HEK293 (cell line): Measurements from ENCODE around the gene CUEDC1.

Experiments used
- BCL11A ChIP-seq: fragments of 450-650 bp; formaldehyde crosslinking; IDR thresholded peaks from 2 replicates; pipeline ENCODE4 v1.5.1; 2016; ENCODE audit warnings: low read depth, missing biosample characterization, missing genetic modification characterization
- ZBTB8A ChIP-seq: fragments of 450-650 bp; formaldehyde crosslinking; IDR thresholded peaks from 2 replicates; pipeline ENCODE4 v1.5.1; 2016; ENCODE audit warnings: missing biosample characterization, missing genetic modification characterization

DNA sequence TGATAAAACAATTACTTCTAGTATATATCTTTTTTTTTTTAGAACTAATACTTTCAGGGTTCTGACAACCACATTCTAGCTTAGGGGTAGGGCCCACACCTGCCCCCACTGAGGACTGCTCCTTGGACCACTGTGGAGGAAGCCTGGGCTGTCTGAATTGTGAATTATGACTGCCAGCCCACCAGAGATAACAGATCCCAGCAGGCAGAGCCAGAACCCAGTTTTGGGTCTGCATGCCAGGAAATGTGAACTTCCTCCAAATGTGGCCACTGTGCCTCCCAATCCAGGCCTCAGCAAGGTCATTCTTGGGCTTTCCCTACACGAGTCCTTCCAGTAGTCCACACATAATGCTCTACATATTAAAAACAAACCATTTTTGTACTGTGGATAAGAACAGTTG is 16.9 kb upstream of the CUEDC1 start:
- TF ChIP-seq ZBTB8A (no peak), BCL11A (tag by site-specific recombination) (no peak)
